Superior temporal gyrus (tissue), 1 donor: ENCODE results near the gene TSPAN5.
"Not testable (repeated sequence)": the region's sequence is repeated elsewhere in the genome, so short reads cannot be mapped to it uniquely, and the experiment has no call there.

Experiments
- DNase-seq: peaks from one replicate; pipeline ENCODE4 v3.0.0-alpha.2; 2016; ENCODE audit errors: extremely low spot score

TSPAN5 gene

DNA sequence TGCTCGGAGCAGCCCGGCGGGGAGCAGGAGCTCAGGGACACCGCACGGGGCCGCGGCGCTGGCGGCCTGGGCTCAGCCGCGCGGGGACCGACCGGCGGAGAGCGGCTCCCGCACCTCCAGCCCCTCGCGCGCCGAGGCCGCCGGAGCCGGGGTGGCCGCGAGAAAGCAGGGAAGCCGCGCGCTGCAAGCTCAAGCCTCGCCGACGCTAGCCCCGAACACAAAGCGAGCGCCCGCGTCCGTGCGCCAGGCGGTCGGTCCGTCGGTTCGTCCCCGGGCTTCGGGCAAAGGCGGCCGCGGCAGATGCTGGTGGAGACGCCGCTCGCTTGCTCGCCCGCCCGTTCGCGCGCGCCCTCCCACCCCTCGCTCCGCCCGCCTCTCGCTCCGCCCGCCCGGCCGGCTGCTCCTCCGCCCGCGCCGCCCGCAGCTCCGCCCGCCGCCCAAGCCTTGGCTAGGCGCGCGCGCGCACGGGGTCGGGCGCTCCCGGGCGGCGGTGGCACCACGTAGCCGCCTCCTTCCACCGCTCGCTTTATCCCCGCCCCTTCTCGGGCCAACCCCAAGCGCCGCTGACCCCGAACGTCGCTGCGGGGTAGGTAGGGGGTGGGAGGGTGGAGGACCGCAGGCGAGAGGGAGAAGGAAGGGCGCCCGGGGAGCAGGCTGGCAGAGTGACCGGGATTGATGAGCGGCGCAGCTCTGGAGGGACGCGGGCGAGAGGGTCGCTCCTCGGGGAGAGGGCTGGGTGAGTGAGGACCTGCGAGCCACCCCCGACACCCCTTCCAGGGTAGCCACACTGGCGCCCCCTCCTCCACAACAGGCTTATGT lies at the start of gene TSPAN5:
Gene TSPAN5 (minus strand): TSS at position 325 of the 819 bp plus-strand sequence.
- DNase-seq, result peak; percentile 82

DNA sequence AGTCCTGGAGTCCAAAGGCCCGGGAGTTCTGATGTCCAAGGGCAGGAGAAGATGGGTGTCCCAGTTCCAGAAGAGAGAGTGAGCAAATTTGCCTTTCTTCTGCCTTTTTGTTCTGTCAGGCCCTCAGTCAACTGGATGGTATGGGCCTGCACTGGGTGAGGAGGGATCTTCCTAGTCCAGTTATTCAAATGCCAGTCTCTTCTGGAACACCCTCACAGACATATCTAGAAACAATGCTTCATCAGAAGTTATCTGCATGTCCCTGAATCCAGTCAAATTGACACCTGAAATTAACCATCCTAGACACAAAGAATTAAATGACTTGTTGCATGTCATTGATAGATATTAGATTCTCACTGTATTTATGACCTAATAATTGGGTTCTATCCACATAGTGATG lies 48.5 kb upstream of the TSPAN5 start:
- no peak for DNase-seq

DNA sequence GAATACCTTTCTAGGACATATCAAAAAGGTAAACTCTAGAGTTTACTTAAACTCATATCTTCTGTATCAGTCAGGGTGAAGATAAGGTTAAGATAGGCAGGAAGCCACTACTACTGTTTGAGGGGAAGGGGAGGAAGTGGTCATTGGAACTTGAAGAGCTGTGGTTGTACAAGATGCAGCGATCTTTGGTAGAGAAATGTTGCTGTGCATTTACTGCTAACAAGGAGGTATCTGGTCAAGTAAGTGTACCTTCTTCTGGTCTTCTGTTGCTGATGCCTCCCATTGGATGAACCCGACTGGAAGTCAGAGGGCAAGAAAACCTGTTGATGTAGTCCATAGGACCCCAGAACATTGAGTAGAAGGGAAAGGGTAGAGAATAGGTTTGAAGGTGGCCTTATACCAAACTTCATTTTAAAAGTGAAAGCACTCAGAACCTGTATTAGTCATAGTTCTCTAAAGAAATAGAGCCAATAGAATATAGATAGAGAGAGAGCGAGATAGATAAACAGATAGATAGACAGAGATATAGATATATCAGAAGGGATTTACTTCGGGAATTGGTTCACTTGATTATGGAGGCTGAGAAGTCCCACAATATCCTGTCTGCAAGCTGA lies 47.9 kb upstream of the TSPAN5 start:
- DNase-seq, result no peak

DNA sequence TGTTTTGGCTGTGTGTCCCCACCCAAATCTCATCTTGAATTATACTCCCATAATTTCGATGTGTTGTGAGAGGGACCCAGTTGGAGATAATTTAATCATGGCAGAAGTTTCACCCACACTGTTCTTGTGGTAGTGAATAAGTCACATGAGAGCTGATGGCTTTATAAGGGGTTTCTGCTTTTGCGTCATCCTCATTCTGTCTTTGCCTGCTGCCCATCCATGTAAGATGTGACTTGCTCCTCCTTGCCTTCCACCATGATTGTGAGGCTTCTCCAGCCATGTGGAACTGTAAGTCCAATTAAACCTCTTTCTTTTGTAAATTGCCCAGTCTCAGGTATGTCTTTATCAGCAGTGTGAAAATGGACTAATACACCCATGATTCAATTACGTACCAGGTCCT lies 47.2 kb upstream of the TSPAN5 start:
- DNase-seq, result not testable (repeated sequence)

DNA sequence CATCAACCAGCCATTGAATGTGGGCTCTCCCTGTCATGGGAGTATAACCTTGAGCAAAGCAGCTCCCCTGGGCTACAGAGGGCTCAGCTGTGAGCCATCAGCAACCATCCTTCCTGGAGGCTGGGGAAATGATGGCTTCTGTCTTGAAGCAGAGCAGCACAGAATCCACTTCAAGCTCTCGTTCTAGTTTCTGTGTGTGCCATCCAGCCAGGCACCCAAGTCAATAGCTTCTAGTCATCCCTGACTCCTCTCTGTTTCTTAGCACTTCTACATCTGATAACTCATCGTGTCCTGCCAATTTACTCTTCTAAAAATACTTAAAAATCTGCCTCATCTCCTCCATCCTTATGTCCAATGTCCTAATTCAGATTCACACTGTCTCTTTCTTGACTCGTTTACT lies 42.2 kb upstream of the TSPAN5 start:
- DNase-seq, result no peak

DNA sequence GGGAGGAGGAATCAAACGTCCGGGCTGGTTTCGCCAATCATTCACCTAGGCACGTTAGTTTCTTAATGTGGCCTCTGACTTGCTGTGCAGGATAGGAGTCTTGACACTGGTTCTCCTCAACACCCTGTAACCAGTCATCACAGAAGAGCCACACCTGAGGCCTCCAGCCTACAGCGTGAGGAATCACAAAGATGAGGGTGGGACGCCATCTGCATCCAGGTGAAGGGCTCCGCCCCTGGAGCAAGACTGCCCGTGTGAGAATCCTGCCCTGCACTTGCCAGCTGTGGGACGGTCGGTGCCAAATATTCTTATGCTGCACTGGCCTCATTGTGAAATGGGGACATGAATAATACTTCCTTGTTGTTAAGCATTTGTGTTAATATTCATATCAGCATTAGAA lies 35.7 kb upstream of the TSPAN5 start:
- no peak for DNase-seq

DNA sequence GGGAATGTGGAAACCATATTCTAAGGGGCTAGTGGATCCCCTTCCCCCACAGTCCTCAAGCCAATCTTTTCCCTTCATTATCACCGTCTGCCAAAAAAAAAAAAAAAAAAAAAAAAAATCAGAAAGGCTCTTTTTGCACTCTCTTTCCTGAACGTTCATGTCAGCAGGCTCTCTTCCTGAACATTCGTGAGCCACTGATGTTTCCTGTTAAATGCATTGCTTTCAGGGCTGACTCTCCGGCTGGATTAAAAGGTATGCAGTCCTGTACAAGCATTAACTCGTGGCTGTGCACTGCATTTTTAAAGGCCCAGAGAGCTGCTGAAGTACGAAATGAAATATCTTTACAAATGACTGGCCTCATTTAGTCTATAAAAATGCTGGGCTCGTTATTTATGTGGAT lies 34.0 kb upstream of the TSPAN5 start:
- DNase-seq, result no peak

DNA sequence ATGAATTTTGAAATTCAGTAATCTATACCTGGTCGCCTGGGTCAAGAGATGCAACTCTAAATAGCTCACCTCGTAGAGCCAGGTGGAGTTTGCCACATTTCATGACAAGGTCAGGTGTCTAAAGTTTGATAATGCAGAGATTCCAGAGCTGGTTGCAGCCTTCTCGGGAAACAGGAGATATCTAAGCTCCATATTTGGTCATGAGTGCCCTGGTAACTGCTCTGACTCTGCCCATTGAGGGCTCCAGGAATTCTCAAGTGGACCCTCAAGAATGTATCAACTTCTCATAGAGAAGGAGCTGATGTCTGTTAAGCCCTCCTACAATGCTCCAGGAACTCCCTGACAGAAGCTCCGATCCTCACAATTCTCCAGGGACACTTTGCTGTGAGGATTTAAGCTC lies 33.2 kb upstream of the TSPAN5 start:
- no peak for DNase-seq

DNA sequence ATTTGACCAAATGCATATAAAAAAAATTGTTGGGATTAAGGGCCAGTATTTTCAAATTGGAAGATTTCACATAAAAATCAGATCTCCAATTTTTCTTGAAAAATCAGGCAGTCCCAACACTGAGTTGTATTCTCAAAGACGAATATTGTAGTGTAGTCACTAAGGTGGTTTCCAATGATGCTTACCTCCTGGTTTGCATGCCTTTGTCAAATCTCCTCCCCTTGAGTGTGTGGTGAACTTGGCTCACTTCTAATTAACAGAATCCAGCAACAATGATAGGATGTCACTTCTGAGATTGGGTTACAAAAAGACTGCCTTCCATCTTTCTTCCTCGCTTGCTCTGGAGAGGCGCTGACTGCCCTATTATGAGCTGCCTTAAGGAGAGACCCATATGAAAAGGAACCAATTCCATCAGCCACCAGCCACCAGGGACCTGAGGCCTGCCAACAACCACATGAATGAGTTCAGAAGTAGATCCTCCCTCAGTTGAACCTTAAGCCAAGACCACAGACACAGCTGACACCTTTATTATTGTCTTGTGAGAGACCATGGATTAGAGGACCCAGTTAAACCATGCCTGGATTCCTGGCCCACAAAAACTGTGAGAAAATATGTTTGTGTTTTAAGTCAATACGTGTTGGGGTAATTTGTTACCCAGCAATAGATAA lies 31.2 kb upstream of the TSPAN5 start:
- no peak for DNase-seq

DNA sequence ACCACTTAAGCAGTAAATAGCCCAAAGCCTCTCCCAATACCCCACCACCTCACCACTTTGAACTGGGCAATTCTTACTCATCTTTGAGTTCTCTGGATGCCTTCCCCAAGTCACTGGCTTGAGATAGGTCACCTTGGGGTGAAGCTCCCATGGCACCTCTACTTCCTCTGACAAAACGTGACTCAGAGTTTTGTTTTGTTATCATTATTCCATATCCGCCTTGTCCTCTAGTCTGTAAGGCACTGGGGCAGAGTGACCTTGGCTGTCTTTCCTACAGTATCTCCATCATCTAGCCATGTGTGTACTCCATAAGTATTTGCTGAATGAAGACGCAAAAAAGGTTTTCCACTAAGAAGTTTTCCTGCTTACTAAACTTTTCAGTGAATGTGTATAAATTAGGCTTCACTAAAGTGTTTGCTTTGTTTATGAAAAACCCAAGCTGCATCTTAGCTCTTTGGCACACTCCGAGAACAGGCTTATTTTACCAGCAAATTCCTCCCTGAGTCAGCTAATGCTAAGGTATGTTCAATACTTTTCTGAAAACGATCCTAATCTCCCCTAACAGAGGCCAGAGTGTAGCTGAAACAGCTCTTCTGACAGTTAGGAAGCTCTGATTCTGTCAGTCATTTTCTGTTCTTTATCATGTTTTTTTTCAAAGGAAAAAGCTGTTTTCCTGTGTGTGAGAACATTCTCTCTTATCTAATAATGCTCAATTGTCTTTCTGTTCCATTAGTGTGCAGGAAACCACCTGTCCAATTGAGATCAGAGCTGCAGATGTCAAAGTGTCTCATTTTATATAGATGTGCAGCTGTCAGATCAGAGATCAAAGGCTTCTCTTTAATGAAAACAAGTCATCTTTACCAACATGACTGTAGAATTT lies 30.2 kb upstream of the TSPAN5 start:
- no peak for DNase-seq

DNA sequence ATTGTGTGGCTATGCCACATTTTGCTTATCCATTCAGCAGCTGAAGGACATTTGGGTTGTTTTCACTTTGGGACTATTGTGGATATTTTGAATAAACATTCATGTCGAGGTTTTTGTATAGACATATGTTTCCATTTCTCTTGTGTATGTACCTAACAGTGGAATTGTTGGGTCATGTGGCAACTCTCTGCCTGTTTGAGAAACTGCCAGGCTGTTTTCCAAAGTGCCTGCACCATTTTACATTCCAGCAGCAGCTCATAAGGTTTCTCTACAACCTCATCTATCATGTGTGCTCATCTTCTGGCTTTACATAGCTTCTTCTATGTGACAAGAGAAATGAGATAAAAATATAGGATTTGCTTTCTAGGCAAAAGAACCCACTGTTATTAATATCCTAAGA lies 29.5 kb upstream of the TSPAN5 start:
- no peak for DNase-seq

DNA sequence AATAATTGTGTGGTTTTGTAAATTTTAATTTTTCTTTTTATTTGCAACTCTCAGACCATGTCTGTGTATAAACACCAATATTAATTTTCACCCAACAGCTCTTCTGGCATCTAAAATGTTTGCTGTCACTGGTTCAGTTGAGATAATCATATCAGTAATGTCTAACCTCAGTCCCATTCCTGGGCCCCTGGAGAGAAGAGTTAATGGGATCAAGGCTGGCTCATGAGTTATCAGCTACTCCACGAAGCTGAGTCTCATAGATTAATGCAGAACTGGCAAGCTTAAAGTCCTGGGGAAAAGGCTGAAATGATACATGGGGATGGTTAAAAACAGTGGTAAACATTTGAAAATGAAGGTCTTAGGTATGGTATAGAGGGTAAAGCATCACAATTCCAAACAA lies 28.4 kb upstream of the TSPAN5 start:
- no peak for DNase-seq

DNA sequence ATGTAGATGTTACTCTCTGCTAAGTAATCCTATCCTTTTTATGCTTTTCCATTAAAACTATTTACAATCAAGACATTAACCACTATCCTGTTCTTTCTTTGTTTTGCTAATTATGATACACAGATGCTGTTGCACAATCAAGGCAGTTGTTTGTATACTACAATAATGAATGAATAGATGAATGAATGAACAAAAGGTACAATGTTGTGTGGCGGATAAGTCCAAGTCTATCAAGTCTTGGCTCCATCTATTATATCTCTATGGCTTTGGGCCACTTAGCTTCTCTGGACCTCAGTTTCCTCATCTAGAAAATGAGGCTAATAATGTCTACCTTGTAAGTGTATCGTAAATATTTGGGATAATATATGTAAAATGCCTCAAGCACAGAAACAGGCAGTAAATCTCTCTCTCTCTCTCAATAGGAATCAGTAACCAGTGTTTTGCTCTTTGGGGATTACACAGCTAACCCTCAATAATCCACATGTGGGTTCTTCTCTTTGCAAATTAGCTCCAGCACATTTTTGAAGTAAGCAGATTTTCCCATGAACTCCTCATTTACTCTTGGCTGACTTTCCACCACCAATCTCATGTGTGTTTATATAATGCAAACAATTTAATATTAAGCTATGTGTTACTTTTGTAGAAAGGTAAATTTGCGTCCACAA lies 27.8 kb upstream of the TSPAN5 start:
- DNase-seq, result no peak

DNA sequence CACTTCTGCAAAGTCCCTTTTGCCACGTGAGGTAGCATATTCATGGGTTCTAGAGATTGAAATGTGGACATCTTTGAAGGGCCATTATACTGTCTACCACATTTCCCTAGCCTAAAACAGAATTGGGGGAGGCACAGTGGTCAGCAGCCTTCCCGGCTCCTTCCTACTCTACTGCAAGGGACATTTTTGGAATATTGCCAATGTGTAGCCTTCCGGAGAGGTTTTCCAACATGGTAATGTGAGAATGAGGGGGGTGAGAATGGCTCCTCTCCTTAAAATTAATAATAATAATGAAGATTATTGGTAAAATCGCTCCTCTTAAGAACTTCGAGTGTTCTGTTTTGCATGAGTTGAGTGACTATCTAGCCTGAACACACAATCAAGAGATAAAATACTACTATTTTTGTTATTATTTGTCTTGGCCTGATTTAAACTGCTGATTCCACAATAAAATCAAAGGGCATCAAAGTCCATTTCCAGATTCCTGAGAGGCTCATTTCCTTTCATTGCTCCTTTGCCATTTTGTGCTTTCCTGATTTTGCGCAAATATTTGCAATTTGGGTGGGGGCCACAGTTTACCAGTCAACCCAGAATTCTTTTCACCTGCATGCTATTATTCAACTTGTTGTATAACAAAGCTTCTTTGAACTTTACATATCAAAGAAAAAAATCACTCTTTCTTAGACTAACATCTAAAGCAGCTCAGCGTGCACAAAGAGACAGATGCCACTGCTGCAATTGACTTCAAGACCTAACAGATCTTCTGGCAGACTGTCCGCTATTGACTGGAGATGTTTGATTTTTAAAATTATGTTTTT lies 27.0 kb upstream of the TSPAN5 start:
- DNase-seq, result no peak

DNA sequence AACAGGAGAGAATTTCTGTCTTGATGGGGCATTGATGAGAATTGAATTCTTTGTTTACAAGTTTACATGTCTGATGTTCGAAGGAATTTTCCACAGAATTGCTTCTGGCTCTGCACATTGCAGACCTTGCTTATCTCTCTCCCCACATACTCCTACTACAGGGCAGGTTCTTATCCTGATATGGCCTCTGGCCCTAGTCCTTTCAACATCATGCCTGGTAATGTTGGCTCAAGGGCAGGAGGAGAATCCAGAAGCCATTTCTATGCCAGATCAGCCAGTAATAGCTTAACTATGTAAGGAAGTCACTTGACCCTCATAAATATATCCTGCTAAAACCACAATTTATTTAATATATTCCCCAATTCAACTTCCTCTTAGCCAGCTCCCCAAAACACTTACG lies 24.3 kb upstream of the TSPAN5 start:
- no peak for DNase-seq

DNA sequence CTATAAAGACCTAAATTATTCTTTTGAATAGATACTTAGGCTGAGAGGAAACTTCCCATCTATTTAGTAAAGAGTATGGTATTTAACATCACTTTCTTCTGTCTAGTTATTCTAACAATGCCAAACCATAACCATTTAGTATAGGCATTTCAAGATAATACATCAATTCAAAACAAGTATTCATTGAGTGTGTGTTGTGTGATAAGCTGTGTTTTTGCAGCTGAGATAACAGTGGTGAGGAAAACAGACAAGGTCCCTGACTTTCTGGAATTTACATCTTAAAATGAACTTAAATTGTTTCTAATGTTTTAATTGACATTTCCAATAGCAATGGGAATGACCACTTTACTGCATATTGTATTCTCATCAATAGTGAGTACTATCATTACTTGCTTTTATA lies 22.4 kb upstream of the TSPAN5 start:
- DNase-seq, result no peak

DNA sequence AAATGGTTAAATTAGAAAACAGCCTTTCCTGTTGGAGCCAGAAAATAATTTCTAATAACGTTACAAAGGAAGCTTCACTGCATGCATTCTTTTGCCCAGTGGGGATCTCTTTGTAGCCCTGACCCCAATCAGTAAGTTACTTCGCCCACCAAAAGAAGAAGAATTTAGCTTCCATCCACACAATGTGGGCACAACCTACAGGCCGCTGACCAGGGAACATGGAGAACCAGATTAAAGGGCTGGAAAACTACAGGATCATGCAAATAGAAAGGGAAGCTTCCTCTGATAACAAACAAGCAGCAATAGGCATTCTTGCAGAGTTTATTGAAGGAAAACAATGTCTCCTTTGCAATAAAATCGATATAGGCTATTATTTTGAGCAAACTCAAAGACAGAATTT lies 21.3 kb upstream of the TSPAN5 start:
- no peak for DNase-seq

DNA sequence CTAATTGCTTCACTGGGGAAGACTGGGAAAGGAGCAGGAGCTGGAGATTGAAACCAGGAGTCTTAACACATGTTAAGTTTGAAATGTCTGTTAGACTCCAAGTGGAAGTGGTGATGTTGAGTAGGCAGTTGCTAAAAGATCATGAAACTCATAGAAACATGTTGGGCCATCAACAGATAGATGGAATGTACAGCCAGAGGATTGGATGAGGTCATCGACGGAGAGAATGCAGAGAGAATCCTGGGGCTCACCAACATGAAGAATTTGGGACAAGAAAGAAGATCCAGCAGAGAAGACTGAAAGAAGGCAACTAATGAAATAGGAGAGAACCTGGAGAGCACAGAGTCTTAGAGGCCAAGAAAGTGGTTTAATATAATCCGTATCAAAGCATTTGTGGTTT lies 19.4 kb upstream of the TSPAN5 start:
- no peak for DNase-seq

DNA sequence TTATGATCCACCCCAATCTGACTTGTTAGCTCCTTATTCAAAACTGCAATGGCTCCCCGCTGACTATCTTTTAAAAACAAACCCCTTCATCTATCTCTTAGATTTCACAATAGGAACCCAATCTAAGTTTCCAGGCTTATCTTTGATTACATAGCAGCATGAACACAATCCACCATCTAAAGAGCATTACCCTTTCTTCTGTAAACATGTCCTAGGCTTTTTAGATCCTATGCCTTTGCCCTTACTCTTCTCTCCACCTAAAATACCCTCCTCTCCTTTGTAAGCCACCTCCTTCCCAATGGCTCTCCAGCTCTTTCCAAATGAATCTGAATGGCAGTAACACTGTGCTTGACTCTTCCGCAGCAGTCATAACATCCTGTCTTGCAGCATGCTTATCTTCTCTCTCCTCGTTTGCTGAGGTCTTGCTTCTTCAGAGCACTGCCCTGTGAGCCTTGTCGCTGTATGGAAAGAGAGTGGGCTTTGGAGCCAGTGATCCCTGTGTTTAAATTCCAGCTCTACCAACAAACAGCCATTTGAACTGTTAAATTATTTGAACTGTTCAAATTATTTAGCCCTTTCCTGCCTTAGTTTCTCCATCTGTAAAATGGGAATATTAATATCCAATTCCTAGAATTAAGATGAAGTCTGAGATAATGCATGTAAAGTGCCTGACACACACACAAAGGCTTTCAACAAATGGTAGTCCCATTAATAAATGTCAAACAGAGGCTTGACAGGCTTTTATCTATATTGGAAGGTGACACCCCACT lies 16.2 kb upstream of the TSPAN5 start:
- DNase-seq, result no peak

DNA sequence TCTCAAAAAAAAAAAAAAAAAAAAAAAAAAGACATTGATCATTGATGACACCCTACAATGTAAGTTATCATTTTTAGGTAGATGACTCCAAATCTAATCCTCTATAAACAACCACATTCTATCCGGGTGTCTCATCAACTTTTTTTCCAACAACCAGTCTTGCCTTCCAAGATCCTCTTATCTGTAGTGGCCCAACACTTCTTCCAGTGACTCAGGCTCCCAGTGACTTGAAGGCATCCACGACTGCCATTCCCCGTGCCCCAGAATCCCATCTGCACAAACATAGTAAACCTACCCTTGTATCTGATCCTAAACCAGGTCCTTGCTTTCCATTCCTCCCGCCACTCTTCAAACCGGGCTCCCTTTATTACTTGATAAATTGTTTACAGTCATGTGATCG lies 15.6 kb upstream of the TSPAN5 start:
- no peak for DNase-seq
